Panc1 (cell line): ENCODE results near the gene KIF25. TPM values are rescaled to one million over a fixed set of nuclear protein-coding genes. Genes with fewer than 3 reads are reported as not detected.

Experiments used
- ATAC-seq: fragments of 200-7000 bp; cut with Tn5 transposase; 2 replicates; pipeline ENCODE4 v1.9.1; 2020; ENCODE audit warnings: mild to moderate bottlenecking, moderate library complexity
- BruUV-seq: library from RNA; stranded (reverse); fragments of 400-500 nt; replicated peaks from 2 replicates; lab custom pipeline; 2021; lab: Mats Ljungman, UMichigan
- CTCF ChIA-PET: fragments of 300-600 bp; sonication (Branson Sonifier 250); formaldehyde crosslinking; loops from one replicate; lab custom pipeline; 2022; ENCODE audit warnings: antibody characterized with exemption; lab: Charles Lee
- POLR2A ChIA-PET: fragments of 300-600 bp; sonication (Branson Sonifier 250); formaldehyde crosslinking; loops from one replicate; lab custom pipeline; 2022; ENCODE audit warnings: antibody characterized with exemption; lab: Charles Lee
- DNase-seq: peaks from one replicate; pipeline ENCODE4 v3.0.0-alpha.2; 2010; ENCODE audit warnings: low read depth, low spot score
- H3K27ac ChIP-seq: 2 replicates; pipeline ENCODE4 v1.5.1; 2011; ENCODE audit warnings: mild to moderate bottlenecking, low read length, inconsistent platforms
- H3K27me3 ChIP-seq: fragments of 200-500 bp; sonication (Bioruptor generic); 2 replicates; pipeline ENCODE4 v1.6.0; 2014; ENCODE audit warnings: low read length, inconsistent platforms; ENCODE audit not compliant: control insufficient read depth, insufficient read depth
- H3K36me3 ChIP-seq: fragments of 200-500 bp; sonication (Bioruptor generic); 2 replicates; pipeline ENCODE4 v1.5.1; 2014; ENCODE audit warnings: inconsistent platforms, mild to moderate bottlenecking, low read length, moderate library complexity; ENCODE audit not compliant: control insufficient read depth, insufficient read depth
- H3K4me1 ChIP-seq: 2 replicates; pipeline ENCODE4 v1.5.1; 2011; ENCODE audit warnings: inconsistent platforms, mild to moderate bottlenecking, low read length, moderate library complexity; ENCODE audit not compliant: control insufficient read depth, insufficient read depth
- H3K4me3 ChIP-seq, 2 experiments: 2 replicates each; pipeline ENCODE4 v1.5.1; 2011 to 2012; ENCODE audit warnings: low read depth in 2 of 2, low read length in 2 of 2, mild to moderate bottlenecking in 2 of 2, inconsistent platforms in 1 of 2, moderate library complexity in 1 of 2
- H3K9me3 ChIP-seq: fragments of 200-500 bp; sonication (Bioruptor generic); 2 replicates; pipeline ENCODE4 v1.5.1; 2014; ENCODE audit warnings: low read depth, mild to moderate bottlenecking, inconsistent platforms, low read length, moderate library complexity; ENCODE audit not compliant: control insufficient read depth, insufficient read depth
- CTCF ChIP-seq: fragments of 450-650 bp; IDR thresholded peaks from 2 replicates; pipeline ENCODE4 v1.5.1; 2017; ENCODE audit warnings: mild to moderate bottlenecking
- POLR2AphosphoS5 ChIP-seq: IDR thresholded peaks from 2 replicates; pipeline ENCODE4 v1.6.1; 2012; ENCODE audit warnings: mild to moderate bottlenecking, low read depth, low read length, moderate library complexity
- SIN3A ChIP-seq: IDR thresholded peaks from 2 replicates; pipeline ENCODE4 v1.6.1; 2012; ENCODE audit warnings: low read depth, mild to moderate bottlenecking, low read length, moderate library complexity, borderline replicate concordance; ENCODE audit not compliant: insufficient read depth
- TCF7L2 ChIP-seq: IDR thresholded peaks from 2 replicates; pipeline ENCODE4 v1.6.1; 2011; ENCODE audit warnings: mild to moderate bottlenecking, low read depth, low read length, inconsistent platforms
- in situ Hi-C: cut with HindIII; loops from 2 replicates; pipeline ENCODE4 v1.10.0; 2016; ENCODE audit warnings: low sequenced_read_pairs, low pct_unique_long_range_greater_than_20kb
- intact Hi-C: fragments of 100-400 bp; cut with micrococcal nuclease; formaldehyde crosslinking; loops from one replicate; pipeline ENCODE4 v1.10.0; 2022; ENCODE audit not compliant: unreplicated experiment
- total RNA-seq: library from RNA; stranded (reverse); gene quantifications from one replicate; pipeline ENCODE4 v1.2.1, GENCODE V29; 2021; ENCODE audit not compliant: unreplicated experiment
- TF ChIP-seq, protein P1 (sequence below), 2 experiments: IDR thresholded peaks; 2 replicates each; pipeline ENCODE4 v1.6.1; 2011 to 2012; ENCODE audit warnings: low read depth in 2 of 2, control low read depth in 1 of 2, low read length in 1 of 2, mild to moderate bottlenecking in 1 of 2, moderate library complexity in 1 of 2; ENCODE audit not compliant: insufficient read depth in 1 of 2

KIF25 gene
- total RNA-seq, 1 experiment from 2014 or later, result 0.44 TPM

DNA sequence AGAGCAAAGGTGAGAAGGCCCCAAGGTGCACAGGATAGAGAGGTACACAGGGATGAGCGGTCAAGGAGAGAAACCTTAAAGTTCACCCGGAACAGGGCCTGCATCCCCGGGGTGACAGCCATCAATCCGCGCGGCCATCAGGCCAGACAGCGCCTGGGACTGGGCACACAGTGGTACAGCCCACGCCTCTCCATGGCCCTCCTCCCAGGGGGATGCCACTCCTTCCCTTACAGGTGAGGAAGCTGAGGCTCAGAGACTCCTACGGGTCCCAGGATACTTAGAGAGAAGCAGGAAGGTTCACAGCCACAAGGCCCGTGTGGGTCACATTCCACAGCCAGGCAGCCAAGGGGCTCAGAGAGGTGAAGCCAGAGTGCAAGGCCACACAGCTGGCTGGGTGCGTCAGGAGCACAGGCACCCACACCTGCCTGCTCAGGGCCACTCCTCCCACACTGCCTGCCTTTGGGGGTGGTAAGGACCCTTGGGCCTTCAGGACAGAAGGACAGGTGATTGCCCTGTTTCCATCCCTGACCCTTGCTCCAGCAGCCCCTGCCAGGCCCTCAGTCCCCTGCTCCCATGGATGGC, 66.8 kb downstream of the KIF25 start:
- Histone ChIP-seq H3K4me3 (no peak overlapping the region), H3K4me1 (no peaks in the 10 kb centered on the region), H3K36me3 (no peaks in the 10 kb centered on the region), H3K9me3 (no peaks in the 10 kb centered on the region), H3K27me3 (no peaks in the 10 kb centered on the region), H3K27ac (no peak overlapping the region)
- POLR2A ChIA-PET, result no interaction called here
- TF ChIP-seq SIN3A (no peak), CTCF (no peak), POLR2AphosphoS5 (no peak), TCF7L2 (no peak)
- TF ChIP-seq, protein P1, sequence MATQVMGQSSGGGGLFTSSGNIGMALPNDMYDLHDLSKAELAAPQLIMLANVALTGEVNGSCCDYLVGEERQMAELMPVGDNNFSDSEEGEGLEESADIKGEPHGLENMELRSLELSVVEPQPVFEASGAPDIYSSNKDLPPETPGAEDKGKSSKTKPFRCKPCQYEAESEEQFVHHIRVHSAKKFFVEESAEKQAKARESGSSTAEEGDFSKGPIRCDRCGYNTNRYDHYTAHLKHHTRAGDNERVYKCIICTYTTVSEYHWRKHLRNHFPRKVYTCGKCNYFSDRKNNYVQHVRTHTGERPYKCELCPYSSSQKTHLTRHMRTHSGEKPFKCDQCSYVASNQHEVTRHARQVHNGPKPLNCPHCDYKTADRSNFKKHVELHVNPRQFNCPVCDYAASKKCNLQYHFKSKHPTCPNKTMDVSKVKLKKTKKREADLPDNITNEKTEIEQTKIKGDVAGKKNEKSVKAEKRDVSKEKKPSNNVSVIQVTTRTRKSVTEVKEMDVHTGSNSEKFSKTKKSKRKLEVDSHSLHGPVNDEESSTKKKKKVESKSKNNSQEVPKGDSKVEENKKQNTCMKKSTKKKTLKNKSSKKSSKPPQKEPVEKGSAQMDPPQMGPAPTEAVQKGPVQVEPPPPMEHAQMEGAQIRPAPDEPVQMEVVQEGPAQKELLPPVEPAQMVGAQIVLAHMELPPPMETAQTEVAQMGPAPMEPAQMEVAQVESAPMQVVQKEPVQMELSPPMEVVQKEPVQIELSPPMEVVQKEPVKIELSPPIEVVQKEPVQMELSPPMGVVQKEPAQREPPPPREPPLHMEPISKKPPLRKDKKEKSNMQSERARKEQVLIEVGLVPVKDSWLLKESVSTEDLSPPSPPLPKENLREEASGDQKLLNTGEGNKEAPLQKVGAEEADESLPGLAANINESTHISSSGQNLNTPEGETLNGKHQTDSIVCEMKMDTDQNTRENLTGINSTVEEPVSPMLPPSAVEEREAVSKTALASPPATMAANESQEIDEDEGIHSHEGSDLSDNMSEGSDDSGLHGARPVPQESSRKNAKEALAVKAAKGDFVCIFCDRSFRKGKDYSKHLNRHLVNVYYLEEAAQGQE (IDR thresholded peaks at IDR 0.05; ENCODE audit: insufficient read depth in 1 of 2, low read depth in 2 of 2, low read length in 1 of 2), result no peak
- no peak for DNase-seq
- CTCF ChIA-PET, result no interaction called here
- intact Hi-C loops (loop anchor here (5.0 kb wide), 1 partner anchor 68 kb away; no protein-coding TSS in a partner anchor), in situ Hi-C loops (no loop called here)
- ATAC-seq, result no peak
- no TSS peak for BruUV-seq

- TF ChIP-seq, protein P1 (IDR thresholded peaks at IDR 0.05; ENCODE audit: insufficient read depth in 1 of 2, low read depth in 2 of 2, low read length in 1 of 2), result no peak
- no peak for TF ChIP-seq SIN3A
- no peak for TF ChIP-seq POLR2AphosphoS5
- TF ChIP-seq TCF7L2, result no peak
- no peak for TF ChIP-seq CTCF
- Histone ChIP-seq H3K4me3 (no peak overlapping the region), H3K36me3 (no peaks in the 10 kb centered on the region), H3K27ac (no peak overlapping the region), H3K9me3 (no peaks in the 10 kb centered on the region), H3K27me3 (no peaks in the 10 kb centered on the region), H3K4me1 (no peaks in the 10 kb centered on the region)
- no peak for ATAC-seq
- in situ Hi-C loops, result no loop called here
- no peak for DNase-seq
- ChIA-PET CTCF (interaction anchor here (0.8 to 1.2 kb wide), 2 partner anchors 22 to 67 kb away, joined by 3 read pairs; no protein-coding TSS in a partner anchor), POLR2A (interaction anchor here (0.9 kb wide), 1 partner anchor 32 kb away, joined by 12 read pairs; no protein-coding TSS in a partner anchor)
- BruUV-seq, result no TSS peak
- intact Hi-C loops, result no loop called here
These were observed 69.7 kb downstream of the KIF25 start for GRCh38 chr6:168067081-168067759.
